HepG2 (cell line): ENCODE data around the gene NFIC. TPM values are rescaled to one million over a fixed set of nuclear protein-coding genes. Genes with fewer than 3 reads are reported as not detected.

Experiments
- CC2D1A ChIP-seq: sonication (generic); formaldehyde crosslinking; IDR thresholded peaks from 2 replicates; pipeline ENCODE4 v1.8.1; 2023; ENCODE audit warnings: mild to moderate bottlenecking, missing genetic modification reagents
- EHMT2 ChIP-seq: fragments of 200-600 bp; sonication (generic); IDR thresholded peaks from 2 replicates; pipeline ENCODE4 v1.7.0; 2017; ENCODE audit warnings: antibody characterized with exemption, low read depth, low read length, borderline replicate concordance
- GATAD2A ChIP-seq: IDR thresholded peaks from 2 replicates; pipeline ENCODE4 v1.6.1; 2016
- NCOA1 ChIP-seq: sonication (generic); formaldehyde crosslinking; IDR thresholded peaks from 2 replicates; pipeline ENCODE4 v1.9.0; 2021; ENCODE audit warnings: missing genetic modification reagents
- PHF20 ChIP-seq: sonication (generic); formaldehyde crosslinking; IDR thresholded peaks from 2 replicates; pipeline ENCODE4 v1.5.0; 2020; ENCODE audit warnings: mild to moderate bottlenecking, missing genetic modification reagents
- SRSF9 ChIP-seq: fragments of 200-400 bp; formaldehyde crosslinking; IDR thresholded peaks from 2 replicates; pipeline ENCODE4 v1.6.1; 2018; ENCODE audit warnings: borderline replicate concordance, mild to moderate bottlenecking, low read depth, low read length; ENCODE audit not compliant: insufficient read depth, poor library complexity, severe bottlenecking
- ZEB1 ChIP-seq: IDR thresholded peaks from 2 replicates; pipeline ENCODE4 v1.6.1; 2012; ENCODE audit warnings: mild to moderate bottlenecking, low read depth, inconsistent platforms; ENCODE audit not compliant: insufficient replicate concordance
- ZNF337 ChIP-seq: sonication (generic); formaldehyde crosslinking; IDR thresholded peaks from 2 replicates; pipeline ENCODE4 v1.5.1; 2020; ENCODE audit warnings: missing genetic modification reagents, low read depth, mild to moderate bottlenecking, borderline replicate concordance
- ZNF746 ChIP-seq: sonication (generic); formaldehyde crosslinking; IDR thresholded peaks from 2 replicates; pipeline ENCODE4 v1.8.0; 2022; ENCODE audit warnings: mild to moderate bottlenecking, missing genetic modification reagents
- ZNF878 ChIP-seq: sonication (generic); formaldehyde crosslinking; IDR thresholded peaks from 2 replicates; pipeline ENCODE4 v1.8.1; 2023; ENCODE audit warnings: mild to moderate bottlenecking, missing genetic modification reagents, moderate library complexity
- polyA plus RNA-seq, 8 experiments: library from polyadenylated mRNA; depleted of rRNA in 3 of 8; stranded (reverse) in 7 of 8; unstranded in 1 of 8; fragments of >200 nt; fragmentation: Illumina TruSeq in 4 of 8; extraction: Trizol in 4 of 8; gene quantifications; 2 replicates each; pipeline versions ENCODE4 v1.2.1 to v1.2.3, GENCODE V29; 2011 to 2016; ENCODE audit warnings: low read depth in 4 of 8, missing spikeins in 1 of 8, mixed read lengths in 1 of 8; ENCODE audit not compliant: insufficient read depth in 1 of 8
- total RNA-seq, 5 experiments: library from RNA; depleted of rRNA; stranded (reverse); fragments of >200 nt; fragmentation: Illumina TruSeq; extraction: Trizol; gene quantifications; 2 replicates each; pipeline ENCODE4 v1.2.3, GENCODE V29; 2016; ENCODE audit warnings: low read depth in 1 of 5
- TF ChIP-seq, protein P1 (sequence below): sonication (generic); formaldehyde crosslinking; IDR thresholded peaks from 2 replicates; pipeline ENCODE4 v1.4.0; 2020; ENCODE audit warnings: low read depth, mild to moderate bottlenecking, missing genetic modification reagents
- TF ChIP-seq, protein P2 (sequence below): IDR thresholded peaks from 2 replicates; pipeline ENCODE4 v1.6.1; 2016; ENCODE audit warnings: missing biosample characterization, missing genetic modification reagents, low read depth
- TF ChIP-seq, protein P3 (sequence below): sonication (generic); formaldehyde crosslinking; IDR thresholded peaks from 2 replicates; pipeline ENCODE4 v1.5.0; 2020; ENCODE audit warnings: missing genetic modification reagents
- TF ChIP-seq, protein P4 (sequence below): sonication (generic); formaldehyde crosslinking; IDR thresholded peaks from 2 replicates; pipeline ENCODE4 v1.4.0; 2020; ENCODE audit warnings: mild to moderate bottlenecking, missing genetic modification reagents
- TF ChIP-seq, protein P5 (sequence below), 2 experiments: sonication (generic) in 1 of 2; formaldehyde crosslinking in 1 of 2; IDR thresholded peaks; 2 replicates each; pipeline versions ENCODE4 v1.5.1 to v1.6.1; 2011 to 2020; ENCODE audit warnings: borderline replicate concordance in 1 of 2, low read depth in 1 of 2, low read length in 1 of 2, mild to moderate bottlenecking in 1 of 2, missing genetic modification reagents in 1 of 2, moderate library complexity in 1 of 2
- TF ChIP-seq, protein P6 (sequence below): sonication (generic); formaldehyde crosslinking; IDR thresholded peaks from 2 replicates; pipeline ENCODE4 v1.4.0; 2020; ENCODE audit warnings: missing genetic modification reagents, mild to moderate bottlenecking, borderline replicate concordance
- TF ChIP-seq, protein P7 (sequence below): sonication (generic); formaldehyde crosslinking; IDR thresholded peaks from 2 replicates; pipeline ENCODE4 v1.4.0; 2020; ENCODE audit warnings: missing genetic modification reagents, borderline replicate concordance

NFIC gene
- total and polyA plus RNA-seq, 2 of the 13 experiments (the other 11 are each of a cell fraction or from before 2014, with no cell fraction given), result 1.3 to 2.5 TPM

DNA sequence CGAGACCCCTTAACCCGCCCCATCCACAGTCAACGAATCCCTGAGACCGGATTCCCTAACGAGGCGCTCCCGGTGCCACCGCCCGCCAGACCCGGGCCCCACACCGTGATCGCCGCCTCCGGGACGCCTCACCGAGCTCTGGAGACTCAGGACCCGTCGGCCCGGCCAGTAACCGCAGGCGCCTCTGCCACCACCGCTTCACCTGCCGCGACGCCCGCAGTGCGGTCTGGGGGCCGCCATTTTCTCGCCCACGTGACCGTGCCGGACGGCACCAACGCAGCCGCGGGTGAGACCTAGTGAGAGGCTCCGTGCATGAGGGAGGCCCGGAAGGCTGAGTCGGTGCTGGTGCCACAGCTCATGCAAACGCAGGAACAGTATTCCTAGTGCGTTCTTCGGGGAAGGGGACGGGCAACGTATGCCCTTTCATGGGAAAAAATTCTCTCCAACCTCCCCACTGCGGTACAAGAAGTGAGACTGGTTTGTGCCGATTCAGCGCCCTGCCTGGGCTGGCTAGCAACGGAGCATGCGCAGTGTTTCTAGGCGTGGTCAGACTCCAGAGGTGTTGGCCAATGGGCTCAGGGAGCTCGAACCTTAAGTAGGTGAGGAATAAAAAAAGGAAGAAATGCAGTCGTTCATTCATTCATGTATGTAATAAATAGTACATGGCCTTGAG lies 134.2 kb downstream of the NFIC start, which contains the start of gene DOHH (continued):
- TF ChIP-seq, protein P1, sequence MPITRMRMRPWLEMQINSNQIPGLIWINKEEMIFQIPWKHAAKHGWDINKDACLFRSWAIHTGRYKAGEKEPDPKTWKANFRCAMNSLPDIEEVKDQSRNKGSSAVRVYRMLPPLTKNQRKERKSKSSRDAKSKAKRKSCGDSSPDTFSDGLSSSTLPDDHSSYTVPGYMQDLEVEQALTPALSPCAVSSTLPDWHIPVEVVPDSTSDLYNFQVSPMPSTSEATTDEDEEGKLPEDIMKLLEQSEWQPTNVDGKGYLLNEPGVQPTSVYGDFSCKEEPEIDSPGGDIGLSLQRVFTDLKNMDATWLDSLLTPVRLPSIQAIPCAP (CRISPR knock-in tag), result no peak
- TF ChIP-seq ZNF337 (CRISPR knock-in tag), result no peak
- peak; percentile 97 for TF ChIP-seq PHF20 (CRISPR knock-in tag)
- TF ChIP-seq GATAD2A (CRISPR knock-in tag), result peak; percentile 50; the same call in 1 of the 2 replicates
- TF ChIP-seq, protein P2, sequence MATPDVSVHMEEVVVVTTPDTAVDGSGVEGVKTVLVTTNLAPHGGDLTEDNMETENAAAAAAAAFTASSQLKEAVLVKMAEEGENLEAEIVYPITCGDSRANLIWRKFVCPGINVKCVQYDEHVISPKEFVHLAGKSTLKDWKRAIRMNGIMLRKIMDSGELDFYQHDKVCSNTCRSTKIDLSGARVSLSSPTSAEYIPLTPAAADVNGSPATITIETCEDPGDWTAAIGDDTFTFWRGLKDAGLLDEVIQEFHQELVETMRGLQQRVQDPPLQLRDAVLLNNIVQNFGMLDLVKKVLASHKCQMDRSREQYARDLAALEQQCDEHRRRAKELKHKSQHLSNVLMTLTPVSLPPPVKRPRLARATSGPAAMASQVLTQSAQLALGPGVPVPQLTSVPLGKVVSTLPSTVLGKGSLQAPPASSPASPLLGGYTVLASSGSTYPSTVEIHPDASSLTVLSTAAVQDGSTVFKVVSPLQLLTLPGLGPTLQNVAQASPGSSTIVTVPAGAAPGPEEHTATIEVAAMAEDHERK (CRISPR knock-in tag), result no peak
- TF ChIP-seq, protein P3, sequence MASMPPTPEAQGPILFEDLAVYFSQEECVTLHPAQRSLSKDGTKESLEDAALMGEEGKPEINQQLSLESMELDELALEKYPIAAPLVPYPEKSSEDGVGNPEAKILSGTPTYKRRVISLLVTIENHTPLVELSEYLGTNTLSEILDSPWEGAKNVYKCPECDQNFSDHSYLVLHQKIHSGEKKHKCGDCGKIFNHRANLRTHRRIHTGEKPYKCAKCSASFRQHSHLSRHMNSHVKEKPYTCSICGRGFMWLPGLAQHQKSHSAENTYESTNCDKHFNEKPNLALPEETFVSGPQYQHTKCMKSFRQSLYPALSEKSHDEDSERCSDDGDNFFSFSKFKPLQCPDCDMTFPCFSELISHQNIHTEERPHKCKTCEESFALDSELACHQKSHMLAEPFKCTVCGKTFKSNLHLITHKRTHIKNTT (CRISPR knock-in tag), result no peak
- TF ChIP-seq EHMT2, result no peak
- peak; percentile 76 for TF ChIP-seq ZEB1
- TF ChIP-seq, protein P4, sequence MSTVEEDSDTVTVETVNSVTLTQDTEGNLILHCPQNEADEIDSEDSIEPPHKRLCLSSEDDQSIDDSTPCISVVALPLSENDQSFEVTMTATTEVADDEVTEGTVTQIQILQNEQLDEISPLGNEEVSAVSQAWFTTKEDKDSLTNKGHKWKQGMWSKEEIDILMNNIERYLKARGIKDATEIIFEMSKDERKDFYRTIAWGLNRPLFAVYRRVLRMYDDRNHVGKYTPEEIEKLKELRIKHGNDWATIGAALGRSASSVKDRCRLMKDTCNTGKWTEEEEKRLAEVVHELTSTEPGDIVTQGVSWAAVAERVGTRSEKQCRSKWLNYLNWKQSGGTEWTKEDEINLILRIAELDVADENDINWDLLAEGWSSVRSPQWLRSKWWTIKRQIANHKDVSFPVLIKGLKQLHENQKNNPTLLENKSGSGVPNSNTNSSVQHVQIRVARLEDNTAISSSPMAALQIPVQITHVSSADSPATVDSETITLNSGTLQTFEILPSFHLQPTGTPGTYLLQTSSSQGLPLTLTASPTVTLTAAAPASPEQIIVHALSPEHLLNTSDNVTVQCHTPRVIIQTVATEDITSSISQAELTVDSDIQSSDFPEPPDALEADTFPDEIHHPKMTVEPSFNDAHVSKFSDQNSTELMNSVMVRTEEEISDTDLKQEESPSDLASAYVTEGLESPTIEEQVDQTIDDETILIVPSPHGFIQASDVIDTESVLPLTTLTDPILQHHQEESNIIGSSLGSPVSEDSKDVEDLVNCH (CRISPR knock-in tag), result no peak
- TF ChIP-seq NCOA1 (CRISPR knock-in tag), result no peak
- no peak for TF ChIP-seq ZNF746 (CRISPR knock-in tag)
- TF ChIP-seq, protein P5, sequence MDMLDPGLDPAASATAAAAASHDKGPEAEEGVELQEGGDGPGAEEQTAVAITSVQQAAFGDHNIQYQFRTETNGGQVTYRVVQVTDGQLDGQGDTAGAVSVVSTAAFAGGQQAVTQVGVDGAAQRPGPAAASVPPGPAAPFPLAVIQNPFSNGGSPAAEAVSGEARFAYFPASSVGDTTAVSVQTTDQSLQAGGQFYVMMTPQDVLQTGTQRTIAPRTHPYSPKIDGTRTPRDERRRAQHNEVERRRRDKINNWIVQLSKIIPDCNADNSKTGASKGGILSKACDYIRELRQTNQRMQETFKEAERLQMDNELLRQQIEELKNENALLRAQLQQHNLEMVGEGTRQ (IDR thresholded peaks at IDR 0.05; ENCODE audit: low read depth, low read length), result peak; percentile 95
- TF ChIP-seq, protein P5 (CRISPR knock-in tag; IDR thresholded peaks at IDR 0.05; ENCODE audit: borderline replicate concordance), result peak; percentile 99
- peak; percentile 65; the same call in 1 of the 2 replicates for TF ChIP-seq ZNF878 (CRISPR knock-in tag)
- peak; percentile 74; the same call in 1 of the 2 replicates for TF ChIP-seq CC2D1A (CRISPR knock-in tag)
- TF ChIP-seq, protein P6, sequence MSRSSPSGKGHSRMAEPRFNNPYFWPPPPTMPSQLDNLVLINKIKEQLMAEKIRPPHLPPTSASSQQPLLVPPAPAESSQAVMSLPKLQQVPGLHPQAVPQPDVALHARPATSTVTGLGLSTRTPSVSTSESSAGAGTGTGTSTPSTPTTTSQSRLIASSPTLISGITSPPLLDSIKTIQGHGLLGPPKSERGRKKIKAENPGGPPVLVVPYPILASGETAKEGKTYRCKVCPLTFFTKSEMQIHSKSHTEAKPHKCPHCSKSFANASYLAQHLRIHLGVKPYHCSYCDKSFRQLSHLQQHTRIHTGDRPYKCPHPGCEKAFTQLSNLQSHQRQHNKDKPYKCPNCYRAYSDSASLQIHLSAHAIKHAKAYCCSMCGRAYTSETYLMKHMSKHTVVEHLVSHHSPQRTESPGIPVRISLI, result no peak; the same call in 1 of the 2 replicates
- TF ChIP-seq, protein P7, sequence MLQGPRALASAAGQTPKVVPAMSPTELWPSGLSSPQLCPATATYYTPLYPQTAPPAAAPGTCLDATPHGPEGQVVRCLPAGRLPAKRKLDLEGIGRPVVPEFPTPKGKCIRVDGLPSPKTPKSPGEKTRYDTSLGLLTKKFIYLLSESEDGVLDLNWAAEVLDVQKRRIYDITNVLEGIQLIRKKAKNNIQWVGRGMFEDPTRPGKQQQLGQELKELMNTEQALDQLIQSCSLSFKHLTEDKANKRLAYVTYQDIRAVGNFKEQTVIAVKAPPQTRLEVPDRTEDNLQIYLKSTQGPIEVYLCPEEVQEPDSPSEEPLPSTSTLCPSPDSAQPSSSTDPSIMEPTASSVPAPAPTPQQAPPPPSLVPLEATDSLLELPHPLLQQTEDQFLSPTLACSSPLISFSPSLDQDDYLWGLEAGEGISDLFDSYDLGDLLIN, result 0 out of 2 replicates have a peak, but pooled peaks have one; percentile 25
- no peak for TF ChIP-seq SRSF9
